GM18511 (cell line): ENCODE measurements around the gene RTKN.
"Not testable (repeated sequence)": the region's sequence is repeated elsewhere in the genome, so short reads cannot be mapped to it uniquely, and the experiment has no call there.

ENCODE experiments used
- ATAC-seq: cut with Tn5 transposase; IDR thresholded peaks from one replicate; pipeline ENCODE4 v1.9.1; 2021; ENCODE audit warnings: mild to moderate bottlenecking, moderate library complexity; ENCODE audit not compliant: unreplicated experiment

The RTKN gene

GRCh38 chr2:74462054-74462785 lies 20.5 kb upstream of the RTKN start:
- ATAC-seq: no peak

DNA sequence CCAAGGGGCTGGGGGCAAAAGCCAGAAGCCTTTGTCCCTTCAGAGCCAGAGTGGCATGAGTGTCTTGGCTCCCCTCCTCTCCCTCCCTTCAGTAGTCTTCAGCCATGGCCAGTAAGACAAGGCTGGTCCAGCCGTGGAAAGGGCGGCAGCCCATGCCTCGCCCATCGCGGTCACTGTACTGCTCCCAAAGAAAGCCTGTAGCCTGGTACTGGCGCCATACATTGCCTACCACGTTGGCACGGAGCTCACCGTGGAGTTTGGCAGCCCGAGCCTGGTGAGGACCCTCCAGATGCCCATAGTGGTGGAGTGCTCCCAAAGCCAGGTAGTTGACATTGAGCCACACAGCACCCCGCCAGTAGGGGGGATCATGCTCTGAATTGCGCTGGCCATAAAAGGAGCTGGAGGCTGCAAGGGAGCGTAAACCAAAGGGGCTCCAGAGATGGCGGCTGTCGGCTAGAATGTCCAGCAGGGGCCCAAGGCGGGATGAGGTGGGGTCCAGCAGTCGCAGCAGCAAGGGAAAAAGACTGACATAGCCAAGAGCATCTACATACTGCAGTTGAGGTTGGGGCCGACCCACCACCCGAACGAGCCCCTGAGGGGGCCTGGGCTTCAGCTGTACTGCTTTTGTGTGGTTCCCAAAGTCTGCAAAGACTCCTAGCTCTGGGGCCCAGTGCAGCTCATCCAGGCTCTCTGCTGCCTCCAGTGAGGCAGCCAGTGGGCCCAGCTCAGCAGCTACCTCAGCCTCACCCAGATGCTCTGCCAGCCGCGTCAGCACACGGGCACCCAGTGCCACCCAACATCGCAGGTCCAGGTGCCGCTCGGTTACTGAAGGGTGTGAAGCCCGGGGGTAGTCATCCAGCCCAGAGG lies 19.7 kb upstream of the RTKN start:
- ATAC-seq: no peak

- ATAC-seq: not testable (repeated sequence)
Observed at GRCh38 chr2:74460187-74460586, 18.4 kb upstream of the RTKN start.

- ATAC-seq: not testable (repeated sequence)
Observed at GRCh38 chr2:74459503-74460118, 17.9 kb upstream of the RTKN start.

DNA sequence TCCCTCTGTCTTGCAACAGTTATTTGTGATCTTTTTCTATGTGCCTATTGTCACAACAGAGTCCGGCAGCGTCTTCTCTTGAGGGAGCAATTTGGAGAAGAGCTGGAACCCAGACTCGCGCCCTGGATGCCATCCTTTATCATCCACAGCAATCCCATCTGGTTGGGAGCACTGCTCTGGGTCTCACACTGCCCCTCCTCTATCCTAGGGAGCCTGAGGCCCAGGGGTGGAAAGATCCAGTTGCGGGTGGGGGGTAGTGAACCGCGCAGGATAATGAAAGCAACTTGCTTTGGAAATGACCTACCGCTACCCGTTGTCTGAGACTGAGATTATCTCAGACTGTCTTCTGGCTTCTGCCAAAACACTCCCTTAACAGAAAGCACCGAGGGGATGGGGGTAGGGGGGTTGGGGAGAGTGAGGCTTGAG lies 17.2 kb upstream of the RTKN start:
- ATAC-seq: no peak

DNA sequence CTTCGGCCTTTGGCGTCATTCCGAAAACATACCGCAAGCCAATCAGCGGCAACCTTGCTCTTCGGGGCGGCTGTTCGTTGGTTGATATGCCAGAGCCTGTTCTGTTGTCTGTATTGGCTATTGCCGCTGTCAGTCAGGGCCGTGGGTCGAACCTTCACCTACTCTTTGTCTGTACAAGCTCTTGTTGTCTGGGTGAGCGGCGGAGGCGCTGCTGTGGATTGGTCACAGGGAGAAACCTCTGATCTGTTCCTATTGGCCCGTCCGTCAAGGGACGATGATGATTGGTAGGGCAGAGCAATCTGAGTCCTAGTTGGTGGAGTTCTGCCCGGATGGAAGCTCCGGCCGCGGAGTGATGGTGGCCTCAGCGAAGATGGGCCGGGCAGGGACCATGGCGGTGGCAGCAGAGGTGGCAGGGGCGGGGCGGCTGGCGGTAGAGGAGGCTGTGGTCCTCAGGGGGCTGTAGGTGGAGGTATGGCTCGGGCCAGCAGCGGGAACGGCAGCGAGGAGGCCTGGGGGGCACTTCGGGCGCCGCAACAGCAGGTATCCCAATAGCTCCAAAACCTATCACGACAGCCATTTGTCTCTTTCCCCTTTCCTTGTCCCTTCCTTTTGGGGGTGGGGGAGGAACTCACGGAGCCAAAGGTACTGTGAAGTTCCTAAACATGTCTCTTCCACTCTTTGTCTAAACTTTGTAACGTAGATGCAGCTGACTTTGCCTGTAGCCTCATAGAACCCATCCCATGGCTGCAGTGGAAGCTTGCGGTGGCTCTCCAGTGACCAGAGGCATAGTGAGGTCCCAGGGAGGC lies 16.6 kb upstream of the RTKN start, which contains the start of gene WBP1:
TSS of gene WBP1 (plus strand) at position 307 of the 806 bp plus-strand sequence. CDS start at position 472, 165 bp downstream.
- ATAC-seq: peak; percentile 87

DNA sequence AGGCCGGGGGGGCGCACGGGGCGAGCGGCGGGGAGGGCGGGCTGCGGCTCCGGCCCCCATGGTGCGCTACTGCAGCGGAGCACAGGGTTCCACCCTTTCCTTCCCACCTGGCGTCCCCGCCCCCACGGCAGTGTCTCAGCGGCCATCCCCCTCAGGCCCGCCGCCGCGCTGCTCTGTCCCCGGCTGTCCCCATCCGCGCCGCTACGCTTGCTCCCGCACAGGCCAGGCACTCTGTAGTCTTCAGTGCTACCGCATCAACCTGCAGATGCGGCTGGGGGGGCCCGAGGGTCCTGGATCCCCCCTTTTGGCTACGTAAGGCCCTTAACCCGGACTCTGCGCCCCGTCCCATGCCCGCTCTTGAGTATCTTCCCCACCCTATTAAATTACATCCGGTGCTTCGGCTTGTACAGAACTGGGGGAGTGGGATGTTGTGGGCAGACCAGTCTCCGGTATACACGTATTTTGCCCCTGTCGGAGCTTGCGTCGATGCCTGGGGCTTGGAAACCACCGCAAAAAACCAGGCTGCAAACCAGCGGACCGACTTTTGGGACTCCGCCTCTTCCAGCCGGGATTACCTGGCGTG lies 15.9 kb upstream of the RTKN start:
- ATAC-seq: peak; percentile 42

DNA sequence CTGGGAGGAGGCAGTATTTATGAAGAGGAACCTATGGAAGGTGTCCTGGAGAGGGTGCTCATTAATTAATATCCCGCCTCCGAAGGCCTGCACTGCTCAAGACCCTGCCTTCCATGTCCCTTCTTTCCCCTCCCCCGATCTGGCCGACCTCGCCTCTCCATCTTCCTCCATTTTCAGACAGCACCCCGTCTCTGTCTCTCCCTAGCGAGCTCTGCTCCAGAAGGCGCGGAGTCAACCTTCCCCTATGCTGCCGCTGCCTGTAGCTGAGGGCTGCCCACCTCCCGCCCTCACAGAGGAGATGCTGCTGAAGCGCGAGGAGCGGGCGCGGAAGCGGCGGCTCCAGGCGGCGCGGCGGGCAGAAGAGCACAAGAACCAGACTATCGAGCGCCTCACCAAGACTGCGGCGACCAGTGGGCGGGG lies 15.4 kb upstream of the RTKN start:
- no peak for ATAC-seq

- peak; percentile 37 for ATAC-seq
Observed at GRCh38 chr2:74454654-74455511, 13.1 kb upstream of the RTKN start, which contains the start of gene INO80B. Gene INO80B, plus strand, starts transcription at chr2:74455087. Its CDS starts 30 bp downstream, at chr2:74455117.

DNA sequence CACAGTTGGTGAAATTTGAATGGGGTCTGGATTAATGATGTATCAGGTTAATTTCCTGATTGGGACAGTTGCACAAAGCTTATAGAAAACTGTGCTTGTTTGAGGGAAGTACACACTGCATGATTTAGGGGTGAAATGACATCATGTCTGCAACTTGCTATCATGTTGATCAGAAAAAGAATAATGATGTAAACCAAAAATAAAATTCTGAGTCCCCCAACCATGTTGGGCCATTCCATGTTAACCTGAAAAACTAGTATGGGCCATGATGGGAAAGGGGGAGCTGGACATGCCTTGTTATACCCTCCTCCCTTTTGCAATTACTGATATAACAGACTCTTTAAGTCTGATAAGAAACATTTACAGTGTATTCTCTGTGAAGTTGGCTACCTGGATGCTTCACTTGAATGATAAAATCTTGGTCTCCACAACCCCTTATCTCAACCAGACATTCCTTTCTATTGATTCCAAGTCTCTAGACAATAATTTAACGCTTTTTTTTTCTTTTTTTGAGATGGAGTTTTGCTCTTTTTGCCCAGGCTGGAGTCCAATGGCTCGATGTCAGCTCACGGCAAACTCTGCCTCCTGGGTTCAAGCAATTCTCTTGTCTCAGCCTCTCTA lies 8.9 kb upstream of the RTKN start:
- no peak for ATAC-seq

- ATAC-seq: no peak
Observed at GRCh38 chr2:74448771-74449170, 7.0 kb upstream of the RTKN start.

DNA sequence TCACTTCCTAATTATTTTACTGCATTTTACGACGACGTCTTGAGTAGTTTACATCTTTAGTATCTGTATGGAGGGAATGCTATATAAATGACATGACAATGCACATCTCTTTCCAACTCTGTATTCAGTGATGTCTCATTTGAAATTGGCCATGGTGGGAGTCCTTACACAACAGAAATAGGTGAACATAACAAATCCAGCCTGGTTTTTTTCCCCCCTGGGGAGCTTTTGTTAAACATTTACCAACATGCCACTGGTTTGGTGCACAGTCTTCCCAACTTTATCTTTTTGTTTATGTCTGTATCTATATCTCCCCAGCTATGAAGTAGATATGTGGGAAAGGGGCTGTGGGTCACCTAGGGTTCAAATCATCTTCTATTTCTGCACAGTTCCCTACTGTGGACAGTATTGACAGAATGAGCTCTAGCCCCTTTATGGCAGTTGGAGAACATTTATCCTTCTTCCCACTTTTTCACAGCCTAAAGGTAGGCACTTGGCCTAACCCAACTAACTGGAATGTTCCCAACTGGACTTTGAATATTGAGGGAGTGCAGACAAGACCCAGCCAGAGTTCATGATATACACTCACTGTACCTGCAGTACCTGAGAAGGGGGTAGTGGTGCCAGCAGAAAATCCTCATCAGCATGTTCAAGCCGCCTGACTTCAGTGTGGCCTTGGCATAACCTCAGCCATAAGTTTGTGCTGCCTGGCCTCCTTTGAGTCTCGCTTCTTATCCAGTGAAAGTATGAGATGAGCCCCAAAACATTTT lies 5.7 kb upstream of the RTKN start:
- ATAC-seq: no peak

DNA sequence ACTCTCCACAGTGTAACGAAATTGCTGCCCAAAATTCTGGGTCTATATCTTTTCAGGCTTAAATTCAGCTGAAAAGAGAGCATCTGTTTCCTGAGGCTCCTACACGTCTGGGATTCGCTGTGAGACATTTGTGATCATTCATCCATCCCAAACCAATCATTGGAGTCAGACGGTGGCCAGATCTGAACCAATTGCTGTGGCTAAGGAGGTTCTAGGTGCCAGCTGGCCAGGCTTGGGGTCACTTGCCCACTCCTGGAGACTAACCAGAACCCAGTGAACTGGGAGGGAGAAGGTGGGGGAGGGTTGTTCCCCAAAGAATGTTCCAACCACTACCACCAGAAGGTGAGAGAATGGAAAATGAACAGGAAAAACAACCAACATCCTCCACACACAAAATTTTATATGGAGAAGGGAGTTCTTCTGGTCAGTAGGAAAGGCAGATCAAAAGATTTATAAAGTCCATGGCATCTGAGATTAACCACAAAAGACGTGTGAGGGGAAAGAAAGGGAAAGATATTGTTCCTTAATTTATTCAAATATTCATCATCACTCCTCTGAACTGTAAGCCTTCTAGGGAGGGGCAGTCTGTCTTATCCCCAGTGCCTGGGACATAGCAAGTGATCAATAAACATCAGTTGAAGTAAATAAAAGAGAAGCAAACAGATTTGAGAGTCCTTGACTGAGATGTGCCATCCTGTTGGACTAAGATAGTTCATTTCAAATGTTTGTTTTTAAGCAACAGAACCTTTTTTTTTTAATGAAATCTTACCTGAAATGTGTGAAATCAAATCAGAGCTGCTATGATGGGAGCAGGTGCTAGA lies 3.0 kb upstream of the RTKN start:
- no peak for ATAC-seq

GRCh38 chr2:74442483-74443297 lies 953 bp upstream of the RTKN start:
- not testable (repeated sequence) for ATAC-seq

- no peak for ATAC-seq
Observed at GRCh38 chr2:74441170-74441689, 507 bp downstream of the RTKN start.
